Esophagus squamous epithelium (tissue), 5 donors: ENCODE measurements around the gene FBLN7. TPM values are rescaled to one million over a fixed set of nuclear protein-coding genes. Genes with fewer than 3 reads are reported as not detected.

ENCODE experiments used
- DNase-seq: peaks from one replicate; lab custom pipeline; 2025; lab: John Stamatoyannopoulos, UW
- H3K27ac ChIP-seq, 4 donors: fragments of 200-600 bp; sonication (generic); one replicate each; pipeline ENCODE4 v1.5.1; 2016 to 2019; ENCODE audit warnings: mild to moderate bottlenecking in 1 of 4
- H3K27me3 ChIP-seq, 4 donors: fragments of 200-600 bp; sonication (generic); 1 replicate in 3 of 4; 2 replicates in 1 of 4; pipeline versions ENCODE4 v1.5.1 to v1.6.0; 2017 to 2021; ENCODE audit warnings: antibody characterized with exemption in 1 of 4
- H3K36me3 ChIP-seq, 3 donors: fragments of 200-600 bp; sonication (generic); one replicate each; pipeline ENCODE4 v1.5.1; 2016 to 2019
- H3K4me1 ChIP-seq, 3 donors: fragments of 200-600 bp; sonication (generic); one replicate each; pipeline ENCODE4 v1.5.1; 2017 to 2019
- H3K4me3 ChIP-seq, 4 donors: fragments of 200-600 bp; sonication (generic); 1 replicate in 3 of 4; 2 replicates in 1 of 4; pipeline ENCODE4 v1.5.1; 2016 to 2019; ENCODE audit warnings: mild to moderate bottlenecking in 2 of 4, moderate library complexity in 1 of 4
- H3K9me3 ChIP-seq, 3 donors: fragments of 200-600 bp; sonication (generic); one replicate each; pipeline ENCODE4 v1.5.1; 2016 to 2019
- CTCF ChIP-seq, 6 experiments: fragments of 450-650 bp in 4 of 6; fragments of 200-600 bp in 2 of 6; sonication (generic) in 2 of 6; IDR thresholded peaks; one replicate each; pipeline ENCODE4 v1.5.1; 2016 to 2019; ENCODE audit warnings: antibody characterized with exemption in 6 of 6, mild to moderate bottlenecking in 4 of 6, moderate library complexity in 4 of 6
- POLR2A ChIP-seq, 4 donors: fragments of 450-650 bp; IDR thresholded peaks; one replicate each; pipeline ENCODE4 v1.6.1; 2017; ENCODE audit warnings: antibody characterized with exemption in 4 of 4, mild to moderate bottlenecking in 4 of 4, moderate library complexity in 3 of 4
- WGBS, 2 donors: methylation state at CpG; one replicate each; pipeline ENCODE4 v1.1.5; 2018; 5-methylcytosine and 5-hydroxymethylcytosine counted together
- intact Hi-C: fragments of 100-400 bp; cut with DNase I; formaldehyde crosslinking; loops from one replicate; pipeline ENCODE4 v1.15.0; 2022
- total RNA-seq, 4 donors: library from RNA; depleted of rRNA; stranded (reverse); fragments of >200 nt; gene quantifications; one replicate each; pipeline ENCODE4 v1.1.0, GENCODE V29; 2016
- donor health status: DM: yes; HTN: yes; CAD: no.

The FBLN7 gene
- total RNA-seq, 4 donors from 2014 or later: 1.1 to 2.9 (median 2.5) TPM; not detected in 1

GRCh38 chr2:112166806-112167499 lies 28.8 kb downstream of the FBLN7 start:
- Histone ChIP-seq H3K36me3 (no peaks in the 10 kb centered on the region), H3K4me3 (no peak overlapping the region), H3K4me1 (no peaks in the 10 kb centered on the region), H3K9me3 (no peaks in the 10 kb centered on the region), H3K27me3 (no peaks in the 10 kb centered on the region), H3K27ac (no peak overlapping the region)
- 65 to 77% methylated on average over 13 to 14 of the region's 14 CpGs for WGBS, 2 donors
- intact Hi-C loops: no loop called here
- TF ChIP-seq CTCF (IDR thresholded peaks at IDR 0.05) (no peak), POLR2A (IDR thresholded peaks at IDR 0.05) (no peak)
- DNase-seq: no peak

GRCh38 chr2:112168422-112169124 lies 30.4 kb downstream of the FBLN7 start:
- no peak for DNase-seq
- 61 to 83% methylated on average over 7 to 9 of the region's 10 CpGs for WGBS, 2 donors
- Histone ChIP-seq H3K27me3 (no peaks in the 10 kb centered on the region), H3K36me3 (no peaks in the 10 kb centered on the region), H3K4me3 (no peak overlapping the region), H3K27ac (no peak overlapping the region), H3K4me1 (no peaks in the 10 kb centered on the region), H3K9me3 (no peaks in the 10 kb centered on the region)
- intact Hi-C loops: no loop called here
- TF ChIP-seq POLR2A (IDR thresholded peaks at IDR 0.05) (no peak), CTCF (IDR thresholded peaks at IDR 0.05) (no peak)

- no peak for DNase-seq
- intact Hi-C loops: no loop called here
- no peaks in the 10 kb centered on the region for H3K27me3 ChIP-seq
These were observed 32.3 kb downstream of the FBLN7 start for GRCh38 chr2:112170495-112170894.

GRCh38 chr2:112173646-112174319 lies 35.6 kb downstream of the FBLN7 start:
- Histone ChIP-seq H3K9me3 (no peaks in the 10 kb centered on the region), H3K4me3 (no peak overlapping the region), H3K27ac (no peak overlapping the region), H3K27me3 (peaks cover 0 to 5% (median 0%) of the 10 kb centered on the region in 4 donors), H3K4me1 (no peaks in the 10 kb centered on the region), H3K36me3 (no peaks in the 10 kb centered on the region)
- DNase-seq: no peak
- intact Hi-C loops: no loop called here
- TF ChIP-seq CTCF (IDR thresholded peaks at IDR 0.05) (no peak), POLR2A (IDR thresholded peaks at IDR 0.05) (no peak)
- WGBS, 2 donors: 82 to 85% methylated on average over 7 to 11 of the region's 11 CpGs

More at GRCh38 chr2:112170495-112170894, 32.3 kb downstream of the FBLN7 start:
- H3K36me3 ChIP-seq: no peaks in the 10 kb centered on the region
- H3K9me3 ChIP-seq: no peaks in the 10 kb centered on the region
- no peaks in the 10 kb centered on the region for H3K4me1 ChIP-seq
- no peak overlapping the region for H3K4me3 ChIP-seq
- TF ChIP-seq CTCF (IDR thresholded peaks at IDR 0.05) (no peak), POLR2A (IDR thresholded peaks at IDR 0.05) (no peak)
- WGBS, 2 donors: 88 to 93% methylated on average over 4 of the region's 4 CpGs
- H3K27ac ChIP-seq: no peak overlapping the region

GRCh38 chr2:112174383-112174782 lies 36.2 kb downstream of the FBLN7 start:
- Histone ChIP-seq H3K36me3 (no peaks in the 10 kb centered on the region), H3K4me1 (no peaks in the 10 kb centered on the region), H3K4me3 (no peak overlapping the region), H3K27ac (no peak overlapping the region), H3K9me3 (no peaks in the 10 kb centered on the region), H3K27me3 (peaks cover 0 to 5% (median 0%) of the 10 kb centered on the region in 4 donors)
- TF ChIP-seq CTCF (IDR thresholded peaks at IDR 0.05): no peak
- no peak for TF ChIP-seq POLR2A (IDR thresholded peaks at IDR 0.05)
- DNase-seq: no peak
- intact Hi-C loops: no loop called here
- 79 to 86% methylated on average over 4 of the region's 4 CpGs for WGBS, 2 donors
